K562 (cell line): Measurements from ENCODE around the gene ZDHHC14. TPM values are rescaled to one million over a fixed set of nuclear protein-coding genes. Genes with fewer than 3 reads are reported as not detected.

Experiments used
- ARHGAP35 ChIP-seq: fragments of 450-650 bp; IDR thresholded peaks from 2 replicates; pipeline ENCODE4 v1.6.1; 2018; ENCODE audit not compliant: partially characterized antibody
- CTBP1 ChIP-seq: fragments of 450-650 bp; IDR thresholded peaks from 2 replicates; pipeline ENCODE4 v1.6.1; 2016; ENCODE audit warnings: borderline replicate concordance
- LCOR ChIP-seq: sonication (generic); formaldehyde crosslinking; IDR thresholded peaks from 2 replicates; pipeline ENCODE4 v1.8.0; 2022; ENCODE audit warnings: mild to moderate bottlenecking, missing genetic modification reagents
- MYNN ChIP-seq, 2 experiments: sonication (generic); formaldehyde crosslinking in 1 of 2; IDR thresholded peaks; 2 replicates each; pipeline versions ENCODE4 v1.5.0 to v1.6.1; 2016 to 2020; ENCODE audit warnings: antibody characterized with exemption in 1 of 2, missing genetic modification reagents in 1 of 2
- ZFX ChIP-seq: sonication (generic); formaldehyde crosslinking; IDR thresholded peaks from 2 replicates; pipeline ENCODE4 v1.8.0; 2022; ENCODE audit warnings: mild to moderate bottlenecking, missing genetic modification reagents, moderate library complexity
- polyA plus RNA-seq, 8 experiments: library from polyadenylated mRNA; depleted of rRNA in 4 of 8; stranded (reverse) in 5 of 8; unstranded in 3 of 8; fragments of >200 nt; fragmentation: Nextera tagmentation in 2 of 8; fragmentation: Illumina TruSeq in 1 of 8; extraction: Ambion mirVana in 2 of 8; extraction: Trizol in 1 of 8; gene quantifications; 2 replicates each; pipeline versions ENCODE4 v1.2.1 to v1.2.3, GENCODE V29; 2011 to 2014; ENCODE audit warnings: inconsistent platforms in 1 of 8, missing spikeins in 1 of 8
- total RNA-seq, 7 experiments: library from RNA; depleted of rRNA in 6 of 7; stranded (reverse); fragments of >200 nt in 6 of 7; fragmentation: Illumina TruSeq in 2 of 7; extraction: Trizol in 2 of 7; gene quantifications; 2 replicates each; pipeline versions ENCODE4 v1.2.1 to v1.2.3, GENCODE V29; 2011 to 2021; ENCODE audit warnings: low replicate concordance in 1 of 7
- TF ChIP-seq, protein P1 (sequence below), 2 experiments: fragments of 450-650 bp; formaldehyde crosslinking in 1 of 2; IDR thresholded peaks; 2 replicates each; pipeline versions ENCODE4 v1.4.0 to v1.6.1; 2014 to 2020; ENCODE audit warnings: mild to moderate bottlenecking in 2 of 2, borderline replicate concordance in 1 of 2, low read depth in 1 of 2
- TF ChIP-seq, protein P2 (sequence below): fragments of 450-650 bp; IDR thresholded peaks from 2 replicates; pipeline ENCODE4 v1.6.1; 2017; ENCODE audit warnings: mild to moderate bottlenecking, moderate library complexity

Gene ZDHHC14
- total and polyA plus RNA-seq, 9 of the 15 experiments (the other 6 are each of a cell fraction or from before 2014, with no cell fraction given): 0.92 to 23.1 (median 13.8) TPM

DNA sequence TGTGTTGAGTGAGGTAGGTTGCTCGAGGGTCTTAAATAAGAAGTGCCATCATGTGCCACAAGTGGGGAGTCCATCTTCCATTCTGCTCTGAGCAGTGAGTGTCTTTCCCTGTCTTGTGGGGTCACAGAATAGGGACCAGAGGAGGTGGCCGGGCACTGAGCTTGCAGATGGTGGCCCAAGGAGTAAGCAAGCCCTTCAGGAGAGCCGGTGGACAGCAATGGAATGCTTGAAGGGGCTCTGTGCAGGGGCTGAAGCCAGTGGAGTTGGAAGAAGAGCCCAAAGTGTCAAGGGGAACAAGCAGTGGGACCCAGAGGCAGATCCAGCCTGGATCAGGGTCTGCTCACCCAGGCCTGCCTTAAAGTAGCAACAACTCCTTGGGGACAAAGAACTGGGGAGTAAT is 228.6 kb downstream of the ZDHHC14 start (continued):
- TF ChIP-seq, protein P1, sequence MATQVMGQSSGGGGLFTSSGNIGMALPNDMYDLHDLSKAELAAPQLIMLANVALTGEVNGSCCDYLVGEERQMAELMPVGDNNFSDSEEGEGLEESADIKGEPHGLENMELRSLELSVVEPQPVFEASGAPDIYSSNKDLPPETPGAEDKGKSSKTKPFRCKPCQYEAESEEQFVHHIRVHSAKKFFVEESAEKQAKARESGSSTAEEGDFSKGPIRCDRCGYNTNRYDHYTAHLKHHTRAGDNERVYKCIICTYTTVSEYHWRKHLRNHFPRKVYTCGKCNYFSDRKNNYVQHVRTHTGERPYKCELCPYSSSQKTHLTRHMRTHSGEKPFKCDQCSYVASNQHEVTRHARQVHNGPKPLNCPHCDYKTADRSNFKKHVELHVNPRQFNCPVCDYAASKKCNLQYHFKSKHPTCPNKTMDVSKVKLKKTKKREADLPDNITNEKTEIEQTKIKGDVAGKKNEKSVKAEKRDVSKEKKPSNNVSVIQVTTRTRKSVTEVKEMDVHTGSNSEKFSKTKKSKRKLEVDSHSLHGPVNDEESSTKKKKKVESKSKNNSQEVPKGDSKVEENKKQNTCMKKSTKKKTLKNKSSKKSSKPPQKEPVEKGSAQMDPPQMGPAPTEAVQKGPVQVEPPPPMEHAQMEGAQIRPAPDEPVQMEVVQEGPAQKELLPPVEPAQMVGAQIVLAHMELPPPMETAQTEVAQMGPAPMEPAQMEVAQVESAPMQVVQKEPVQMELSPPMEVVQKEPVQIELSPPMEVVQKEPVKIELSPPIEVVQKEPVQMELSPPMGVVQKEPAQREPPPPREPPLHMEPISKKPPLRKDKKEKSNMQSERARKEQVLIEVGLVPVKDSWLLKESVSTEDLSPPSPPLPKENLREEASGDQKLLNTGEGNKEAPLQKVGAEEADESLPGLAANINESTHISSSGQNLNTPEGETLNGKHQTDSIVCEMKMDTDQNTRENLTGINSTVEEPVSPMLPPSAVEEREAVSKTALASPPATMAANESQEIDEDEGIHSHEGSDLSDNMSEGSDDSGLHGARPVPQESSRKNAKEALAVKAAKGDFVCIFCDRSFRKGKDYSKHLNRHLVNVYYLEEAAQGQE (IDR thresholded peaks at IDR 0.05; ENCODE audit: borderline replicate concordance): no peak
- TF ChIP-seq, protein P1 (CRISPR knock-in tag; IDR thresholded peaks at IDR 0.05; ENCODE audit: low read depth): no peak
- TF ChIP-seq ARHGAP35 (no peak), CTBP1 (no peak), LCOR (CRISPR knock-in tag) (no peak), MYNN (IDR thresholded peaks at IDR 0.05) (no peak), MYNN (CRISPR knock-in tag; IDR thresholded peaks at IDR 0.05) (no peak), ZFX (CRISPR knock-in tag) (no peak)
- TF ChIP-seq, protein P2, sequence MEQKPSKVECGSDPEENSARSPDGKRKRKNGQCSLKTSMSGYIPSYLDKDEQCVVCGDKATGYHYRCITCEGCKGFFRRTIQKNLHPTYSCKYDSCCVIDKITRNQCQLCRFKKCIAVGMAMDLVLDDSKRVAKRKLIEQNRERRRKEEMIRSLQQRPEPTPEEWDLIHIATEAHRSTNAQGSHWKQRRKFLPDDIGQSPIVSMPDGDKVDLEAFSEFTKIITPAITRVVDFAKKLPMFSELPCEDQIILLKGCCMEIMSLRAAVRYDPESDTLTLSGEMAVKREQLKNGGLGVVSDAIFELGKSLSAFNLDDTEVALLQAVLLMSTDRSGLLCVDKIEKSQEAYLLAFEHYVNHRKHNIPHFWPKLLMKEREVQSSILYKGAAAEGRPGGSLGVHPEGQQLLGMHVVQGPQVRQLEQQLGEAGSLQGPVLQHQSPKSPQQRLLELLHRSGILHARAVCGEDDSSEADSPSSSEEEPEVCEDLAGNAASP: no peak
